A204.1 (cell line): ENCODE results near the gene ARHGAP26.
A peak's percentile ranks its signal among the peaks of the same experiment; 100 is the strongest.

Experiments used
- FAIRE-seq: peaks from 2 replicates; lab custom pipeline; 2012; peaks lifted over from hg19 to GRCh38; lab: Jason Lieb, UNC

Gene ARHGAP26

GRCh38 chr5:142849466-142849865, 79.3 kb downstream of the ARHGAP26 start:
- FAIRE-seq = no peak

- no peak for FAIRE-seq
Observed at GRCh38 chr5:142849880-142850279, 79.7 kb downstream of the ARHGAP26 start.

GRCh38 chr5:142851731-142852130, 81.6 kb downstream of the ARHGAP26 start:
- no peak for FAIRE-seq

DNA sequence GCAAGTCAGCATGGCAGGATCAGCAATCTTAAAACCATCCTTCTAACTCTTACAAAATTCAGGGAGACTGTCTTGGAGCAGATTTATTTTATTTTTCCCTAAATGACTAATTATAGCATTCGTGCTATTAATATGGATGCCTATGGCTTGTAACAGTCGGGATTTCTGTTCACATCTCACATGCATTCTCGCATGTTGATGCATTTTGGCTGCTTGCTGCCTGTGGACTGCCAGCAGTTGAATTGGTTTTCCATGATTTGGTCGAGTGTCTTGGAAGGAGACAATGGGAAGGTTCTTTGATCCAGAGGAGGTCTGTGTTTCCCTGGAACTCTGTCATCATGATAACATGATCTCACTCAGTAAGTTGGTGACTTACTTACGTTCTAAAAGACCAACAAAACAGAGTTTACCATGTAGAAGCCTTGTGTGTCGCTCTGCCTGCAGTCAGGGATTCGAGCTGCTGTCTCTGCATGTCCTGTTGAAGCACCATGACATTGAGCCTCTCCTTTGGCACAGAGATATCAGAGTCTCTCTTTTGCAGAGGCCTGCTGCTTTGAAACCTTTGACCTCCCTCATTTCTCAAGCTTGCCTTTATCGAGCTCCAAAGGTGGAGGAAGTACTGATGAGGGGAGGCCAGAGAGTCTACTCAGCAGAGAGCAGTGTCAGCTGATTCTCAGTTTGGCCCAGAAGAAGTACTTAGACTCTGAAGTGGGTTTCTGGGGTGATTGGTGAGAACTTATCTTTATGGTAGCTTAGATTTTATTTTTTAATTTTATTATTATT, 82.4 kb downstream of the ARHGAP26 start:
- no peak for FAIRE-seq

DNA sequence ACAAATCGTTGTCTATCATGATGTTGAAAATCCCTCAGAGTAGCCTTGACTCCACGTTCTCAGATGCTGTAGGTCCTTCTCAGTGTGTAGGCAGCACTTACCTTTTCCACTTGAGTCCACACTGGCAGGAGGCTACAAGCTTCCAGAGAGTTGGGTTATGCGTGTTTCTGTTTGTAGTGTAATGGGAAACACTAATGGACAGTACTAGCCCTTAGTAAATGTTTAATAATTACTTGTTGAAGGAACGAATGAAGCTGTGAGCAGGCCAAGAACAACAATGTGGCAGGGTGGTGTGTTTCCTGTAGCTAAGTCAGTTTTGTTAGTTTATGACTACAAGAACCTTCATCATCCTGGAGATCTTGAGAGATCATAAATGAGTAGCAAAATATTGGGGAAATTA, 83.5 kb downstream of the ARHGAP26 start:
- FAIRE-seq = no peak

DNA sequence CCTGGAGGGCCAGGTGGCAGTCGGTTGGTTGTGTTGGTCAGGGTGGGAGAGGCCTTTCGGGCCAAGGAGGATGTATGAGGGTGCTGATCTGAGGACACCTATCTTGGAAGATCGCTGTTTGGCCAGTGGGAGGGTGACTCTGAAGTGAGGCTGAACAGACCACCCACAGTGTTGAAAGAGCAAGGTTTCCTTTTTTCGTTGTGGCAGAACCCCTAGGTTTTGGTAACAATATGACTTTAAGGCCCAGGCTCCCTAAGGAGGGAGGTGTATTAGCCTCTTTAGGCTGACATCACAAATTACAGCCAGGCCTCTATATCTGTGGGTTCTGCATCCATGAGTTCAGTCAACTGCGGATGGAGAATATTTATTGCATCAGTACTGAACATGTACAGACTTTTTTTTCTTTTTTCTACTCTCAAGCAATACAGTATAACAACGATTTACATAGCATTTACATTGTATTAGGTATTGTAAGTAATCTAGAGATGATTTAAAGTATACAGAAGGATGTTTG, 86.1 kb downstream of the ARHGAP26 start:
- FAIRE-seq = no peak

GRCh38 chr5:142857405-142857804, 87.2 kb downstream of the ARHGAP26 start:
- FAIRE-seq = no peak

- no peak for FAIRE-seq
Observed at GRCh38 chr5:142859037-142859436, 88.9 kb downstream of the ARHGAP26 start.

DNA sequence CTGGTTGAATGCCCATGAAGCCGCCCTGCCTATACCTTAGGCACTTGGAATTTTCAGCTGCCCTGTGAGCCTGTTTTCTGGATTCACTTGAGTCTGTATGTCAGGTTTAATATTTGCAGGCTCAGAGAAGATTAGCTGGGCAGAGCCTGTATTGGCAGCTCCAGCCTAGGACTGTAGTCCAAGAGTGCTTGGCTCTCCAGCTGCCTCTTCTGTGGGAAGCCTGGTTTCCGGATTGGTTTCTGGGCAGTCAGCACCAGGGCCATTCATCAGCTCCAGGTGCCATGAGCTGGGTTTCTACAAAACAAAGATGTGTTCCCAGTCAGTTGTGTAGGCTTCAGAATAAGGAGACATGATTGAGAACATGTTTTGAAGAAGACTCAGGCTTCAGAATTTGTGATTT, 90.1 kb downstream of the ARHGAP26 start:
- FAIRE-seq = no peak

GRCh38 chr5:142861011-142861410, 90.8 kb downstream of the ARHGAP26 start:
- no peak for FAIRE-seq

GRCh38 chr5:142862594-142862993, 92.4 kb downstream of the ARHGAP26 start:
- FAIRE-seq = no peak

DNA sequence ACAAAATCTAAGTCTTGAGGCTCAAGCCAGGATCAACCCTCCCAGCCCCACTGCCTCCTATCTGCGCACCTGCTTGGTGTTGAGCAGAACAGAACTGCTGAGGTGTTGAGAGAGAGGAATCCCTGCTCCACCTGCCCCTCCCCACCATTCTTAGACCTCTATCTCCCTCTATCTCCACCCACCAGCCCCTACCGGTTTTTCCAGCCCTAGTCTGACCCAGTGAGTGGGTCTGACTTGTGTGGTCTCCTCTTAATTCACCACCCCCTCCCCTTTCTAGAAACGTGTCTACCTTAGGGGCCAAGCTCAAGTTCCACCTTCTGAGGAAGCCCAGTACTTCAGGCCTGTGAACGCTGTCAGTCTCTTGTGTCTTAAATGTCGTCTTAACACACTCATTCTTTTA, 93.7 kb downstream of the ARHGAP26 start:
- FAIRE-seq = no peak

GRCh38 chr5:142864290-142865260, 94.4 kb downstream of the ARHGAP26 start:
- no peak for FAIRE-seq

DNA sequence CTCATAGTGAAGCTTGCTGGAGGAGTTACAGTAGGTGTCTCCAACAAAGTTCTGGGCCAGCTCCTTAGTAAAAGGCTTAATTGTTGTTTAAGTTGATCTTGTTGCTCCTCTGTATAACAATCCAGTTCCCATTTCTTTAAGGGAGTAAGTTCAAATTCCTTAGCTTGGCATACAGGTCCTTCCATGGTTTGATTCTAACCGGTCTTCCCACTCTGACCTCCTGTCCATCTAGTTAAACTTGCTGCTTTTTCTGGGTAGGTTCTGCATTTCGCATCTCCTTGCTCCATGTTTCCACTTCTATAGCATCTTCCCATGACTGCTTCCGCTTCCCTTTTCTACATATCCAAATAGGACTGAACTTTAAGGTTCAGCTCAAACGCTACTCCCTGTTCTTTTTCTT, 95.5 kb downstream of the ARHGAP26 start:
- no peak for FAIRE-seq

GRCh38 chr5:142866563-142867275, 96.5 kb downstream of the ARHGAP26 start:
- peak; percentile 44 for FAIRE-seq

DNA sequence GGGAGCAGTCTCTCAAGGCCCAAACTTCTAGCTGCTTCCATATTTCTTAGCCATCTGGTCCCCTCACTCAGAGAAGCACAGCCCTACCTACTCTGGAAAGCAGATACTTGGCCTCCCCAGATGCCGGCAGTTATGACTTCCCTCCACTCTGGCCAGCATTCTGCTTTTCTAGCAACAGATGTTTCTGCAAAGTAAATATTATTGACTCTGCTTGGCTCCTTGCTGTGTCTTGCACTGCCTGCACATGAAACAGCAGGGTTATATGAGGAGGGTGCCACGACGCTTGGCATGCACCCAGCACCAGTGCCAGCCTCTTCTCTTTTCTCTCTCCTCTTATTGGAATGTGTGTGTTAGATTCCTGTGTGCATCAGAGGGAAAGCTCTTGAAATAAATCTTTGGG, 99.7 kb downstream of the ARHGAP26 start:
- no peak for FAIRE-seq

DNA sequence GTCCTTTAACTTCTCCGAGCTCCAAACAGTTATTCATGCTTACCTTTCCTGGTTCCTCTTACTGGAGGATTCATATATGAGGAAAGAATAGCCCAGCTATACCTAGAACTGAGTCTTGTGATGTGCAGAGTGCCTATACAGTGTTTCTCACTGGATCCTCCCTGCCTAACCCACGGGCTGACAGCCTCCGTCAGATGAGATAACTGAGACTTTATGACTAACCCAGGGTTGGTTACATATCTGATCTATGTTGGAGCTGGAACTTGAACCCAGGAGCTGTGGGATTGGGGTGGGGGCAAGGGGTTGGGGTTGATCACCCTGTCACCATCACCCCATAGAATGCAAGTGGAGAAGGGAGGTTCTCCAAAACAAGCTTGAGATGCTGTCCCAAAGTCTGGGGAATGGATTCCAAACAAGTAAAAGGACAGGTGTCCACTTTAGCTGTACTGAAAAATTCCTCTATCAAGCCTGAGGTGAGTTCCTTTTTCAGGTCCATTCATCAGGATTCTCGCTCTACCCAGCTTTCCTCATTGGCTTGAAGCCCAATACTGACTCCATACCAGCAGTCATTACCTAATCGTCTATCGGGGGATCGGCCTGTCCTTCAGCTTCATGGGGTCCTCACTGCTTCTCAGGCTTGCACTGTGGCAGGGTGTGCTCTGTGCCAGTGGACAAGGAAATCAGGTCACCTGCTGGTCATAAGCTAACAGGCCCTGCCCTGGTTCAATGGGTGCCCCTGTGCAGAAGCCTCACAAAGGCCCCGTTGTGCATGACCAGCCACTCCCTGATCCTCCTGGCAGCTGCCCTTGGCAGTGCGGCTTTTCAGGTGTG, 100.6 kb downstream of the ARHGAP26 start:
- no peak for FAIRE-seq

DNA sequence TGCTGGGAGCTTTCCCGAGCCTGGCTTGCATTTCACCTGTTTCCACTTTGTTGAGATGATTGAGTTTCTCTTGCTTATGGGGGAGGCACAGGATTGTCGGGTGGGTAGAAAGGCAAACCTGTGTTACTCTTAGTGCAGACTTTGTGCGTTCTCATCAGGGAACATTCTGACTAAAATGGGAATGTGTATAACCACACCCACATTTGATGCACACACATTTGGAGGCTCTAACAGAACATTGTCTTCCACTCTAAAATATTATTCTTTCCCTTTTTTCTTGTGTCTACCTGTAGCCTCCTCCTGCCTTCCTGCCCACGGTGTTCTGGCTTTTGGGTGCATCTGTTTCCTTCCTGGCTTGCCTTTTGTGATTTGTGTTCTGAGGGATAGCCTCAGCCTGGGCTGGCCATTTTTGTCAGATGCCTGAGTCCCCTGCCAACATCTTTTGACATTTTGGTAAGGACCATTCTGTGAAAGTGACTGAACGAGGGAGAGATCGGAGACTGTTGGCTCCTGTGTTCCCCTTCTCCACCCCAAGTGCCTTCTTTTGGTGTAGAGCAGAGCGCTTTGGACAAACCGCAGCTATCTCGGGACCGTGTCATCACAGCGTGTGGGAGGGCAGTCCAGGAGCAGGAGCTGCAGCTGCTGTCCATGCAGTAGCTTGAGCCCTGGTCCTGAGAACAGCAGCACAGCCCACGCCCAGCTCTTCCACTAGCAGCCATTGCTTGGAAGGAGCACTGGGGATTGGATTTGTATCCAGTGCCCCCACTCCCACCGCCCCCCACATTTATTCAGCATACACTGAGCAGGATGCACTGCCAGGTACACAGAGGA, 101.4 kb downstream of the ARHGAP26 start:
- no peak for FAIRE-seq

- FAIRE-seq = no peak
Observed at GRCh38 chr5:142872217-142872616, 102.0 kb downstream of the ARHGAP26 start.

GRCh38 chr5:142872795-142873194, 102.6 kb downstream of the ARHGAP26 start:
- FAIRE-seq = no peak

DNA sequence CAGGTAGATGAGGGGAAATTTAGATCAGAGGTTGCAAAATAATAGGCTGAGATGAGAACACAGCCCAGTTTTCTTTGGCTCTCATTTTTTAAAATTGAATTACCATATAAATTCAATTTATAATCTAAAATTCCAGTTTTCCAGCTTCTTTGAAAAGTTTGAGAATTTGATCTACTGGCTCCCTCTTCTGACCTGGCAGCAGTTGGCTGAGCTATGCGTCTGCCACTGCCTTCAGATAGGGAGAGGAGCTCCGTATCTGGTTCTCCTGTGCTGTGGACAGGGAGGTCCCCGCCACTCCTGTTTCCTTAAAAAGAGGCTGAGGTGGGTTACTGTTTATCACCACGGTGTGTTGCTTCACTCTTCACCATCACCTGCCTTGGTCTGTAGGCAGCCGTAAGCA, 103.7 kb downstream of the ARHGAP26 start:
- FAIRE-seq = no peak
